Right forelimb (tissue), 1 donor: ENCODE measurements around the gene LSM4.
A peak's percentile ranks its signal among the peaks of the same experiment; 100 is the strongest.
"Not testable (repeated sequence)": the region's sequence is repeated elsewhere in the genome, so short reads cannot be mapped to it uniquely, and the experiment has no call there.

ENCODE experiments used
- DNase-seq: peaks from one replicate; pipeline ENCODE4 v3.0.0-alpha.2; 2018

The LSM4 gene

GRCh38 chr19:18322759-18323460 is at the start of gene LSM4:
LSM4 (minus strand) TSS chr19:18323076; CDS start chr19:18323020, 56 bp downstream.
- peak; percentile 99 for DNase-seq

GRCh38 chr19:18368504-18369222 is 45.8 kb upstream of the LSM4 start:
- DNase-seq: no peak

GRCh38 chr19:18366021-18366435 is 43.2 kb upstream of the LSM4 start:
- no peak for DNase-seq

GRCh38 chr19:18364826-18365528 is 42.1 kb upstream of the LSM4 start:
- DNase-seq: peak; percentile 73

- DNase-seq: peak; percentile 61
Measured at GRCh38 chr19:18364277-18364825, 41.5 kb upstream of the LSM4 start.

GRCh38 chr19:18363787-18364186 is 40.9 kb upstream of the LSM4 start:
- no peak for DNase-seq

GRCh38 chr19:18362934-18363542 is 40.2 kb upstream of the LSM4 start:
- DNase-seq: no peak

- no peak for DNase-seq
Measured at GRCh38 chr19:18361646-18362045, 38.8 kb upstream of the LSM4 start.

- DNase-seq: no peak
Measured at GRCh38 chr19:18357041-18357440, 34.2 kb upstream of the LSM4 start.

GRCh38 chr19:18354743-18355142 is 31.9 kb upstream of the LSM4 start:
- not testable (repeated sequence) for DNase-seq

GRCh38 chr19:18353378-18354005 is 30.6 kb upstream of the LSM4 start:
- DNase-seq: no peak

- no peak for DNase-seq
Measured at GRCh38 chr19:18351544-18351943, 28.7 kb upstream of the LSM4 start.

- DNase-seq: no peak
Measured at GRCh38 chr19:18350490-18350889, 27.6 kb upstream of the LSM4 start.

- DNase-seq: no peak
Measured at GRCh38 chr19:18349524-18350128, 26.8 kb upstream of the LSM4 start.

GRCh38 chr19:18348818-18349339 is 26.0 kb upstream of the LSM4 start:
- DNase-seq: not testable (repeated sequence)

GRCh38 chr19:18348171-18348570 is 25.3 kb upstream of the LSM4 start:
- no peak for DNase-seq

- no peak for DNase-seq
Measured at GRCh38 chr19:18346091-18346490, 23.2 kb upstream of the LSM4 start.

- no peak for DNase-seq
Measured at GRCh38 chr19:18345296-18345695, 22.4 kb upstream of the LSM4 start.

- no peak for DNase-seq
Measured at GRCh38 chr19:18344582-18344950, 21.7 kb upstream of the LSM4 start.

GRCh38 chr19:18342090-18342632 is 19.3 kb upstream of the LSM4 start:
- DNase-seq: no peak
